Mucosa of descending colon (tissue), 3 donors: ENCODE results near the gene PMPCB. TPM values are rescaled to one million over a fixed set of nuclear protein-coding genes. Genes with fewer than 3 reads are reported as not detected.

ENCODE experiments used
- ATAC-seq: fragments of 200-7000 bp; cut with Tn5 transposase; one replicate; pipeline ENCODE4 v1.9.1; 2020; ENCODE audit warnings: mild to moderate bottlenecking, moderate library complexity
- DNase-seq, 3 donors: peaks; one replicate each; pipeline ENCODE4 v3.0.0-alpha.2; 2020
- H3K36me3 ChIP-seq: fragments of 200-600 bp; one replicate; pipeline ENCODE4 v1.8.0; 2021; ENCODE audit warnings: low read depth, mild to moderate bottlenecking
- H3K4me1 ChIP-seq: fragments of 200-600 bp; one replicate; pipeline ENCODE4 v1.8.0; 2021; ENCODE audit warnings: low read depth, mild to moderate bottlenecking
- H3K4me3 ChIP-seq: fragments of 200-600 bp; one replicate; pipeline ENCODE4 v1.8.0; 2021; ENCODE audit warnings: mild to moderate bottlenecking
- H3K9me3 ChIP-seq: fragments of 200-600 bp; one replicate; pipeline ENCODE4 v1.8.0; 2021; ENCODE audit warnings: mild to moderate bottlenecking
- CTCF ChIP-seq: fragments of 200-600 bp; IDR thresholded peaks from one replicate; pipeline ENCODE4 v1.8.0; 2022; ENCODE audit warnings: antibody characterized with exemption, mild to moderate bottlenecking
- intact Hi-C, 2 donors: fragments of 100-400 bp; cut with DNase I in 1 of 2; cut with micrococcal nuclease in 1 of 2; formaldehyde crosslinking; loops; one replicate each; pipeline versions ENCODE4 v1.11.0 to v1.11.1; 2022; cut with DNase I, micrococcal nuclease
- total RNA-seq, 3 donors: library from RNA; stranded (reverse); fragmentation: NEBNext Ultra II Directional in 2 of 3; extraction: Animal tissue kit (Norgen Biotek cat#: 25700) in 2 of 3; gene quantifications; one replicate each; pipeline versions ENCODE4 v1.2.1 to v1.2.4, GENCODE V29; 2021 to 2023
- donor health status: DM: no; HTN: no; CAD: no; lungs with moderate emphysema.
- donor health status: DM: no; HTN: no; CAD: no.
- donor health status: DM: no; HTN: yes; CAD: no.

The PMPCB gene
- total RNA-seq, 3 donors from 2014 or later, result 60.8 to 65.2 (median 63.2) TPM

- Histone ChIP-seq H3K9me3 (no peaks in the 10 kb centered on the region), H3K36me3 (no peaks in the 10 kb centered on the region), H3K4me3 (no peak overlapping the region), H3K4me1 (no peaks in the 10 kb centered on the region)
- no peak for DNase-seq
- TF ChIP-seq CTCF, result no peak
- intact Hi-C loops, result no loop called here
- ATAC-seq, result no peak
These were observed 39.5 kb downstream of the PMPCB start for GRCh38 chr7:103336761-103337160.

DNA sequence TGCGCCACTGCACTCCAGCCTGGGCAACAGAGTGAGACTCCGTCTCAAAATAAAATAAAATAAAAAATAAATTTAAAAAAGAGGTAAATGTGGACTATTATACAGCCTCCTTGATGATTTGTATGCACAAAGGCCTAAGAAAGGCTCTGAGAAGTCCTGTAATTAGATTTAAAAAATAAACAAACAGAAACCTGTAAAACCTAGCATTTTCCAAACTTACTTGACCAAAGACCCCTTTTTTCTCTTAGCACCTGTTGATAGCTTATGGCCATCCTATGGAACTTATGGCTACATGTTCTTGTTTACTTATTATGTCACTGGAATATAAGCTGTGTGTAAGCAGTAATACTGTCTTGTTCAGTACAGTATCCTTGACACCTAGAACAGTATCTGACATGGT, 41.6 kb downstream of the PMPCB start:
- no peak for TF ChIP-seq CTCF
- intact Hi-C loops, result no loop called here
- ATAC-seq (no peak), DNase-seq (no peak)
- Histone ChIP-seq H3K9me3 (no peaks in the 10 kb centered on the region), H3K36me3 (no peaks in the 10 kb centered on the region), H3K4me1 (peaks cover 9% of the 10 kb centered on the region), H3K4me3 (no peak overlapping the region)

DNA sequence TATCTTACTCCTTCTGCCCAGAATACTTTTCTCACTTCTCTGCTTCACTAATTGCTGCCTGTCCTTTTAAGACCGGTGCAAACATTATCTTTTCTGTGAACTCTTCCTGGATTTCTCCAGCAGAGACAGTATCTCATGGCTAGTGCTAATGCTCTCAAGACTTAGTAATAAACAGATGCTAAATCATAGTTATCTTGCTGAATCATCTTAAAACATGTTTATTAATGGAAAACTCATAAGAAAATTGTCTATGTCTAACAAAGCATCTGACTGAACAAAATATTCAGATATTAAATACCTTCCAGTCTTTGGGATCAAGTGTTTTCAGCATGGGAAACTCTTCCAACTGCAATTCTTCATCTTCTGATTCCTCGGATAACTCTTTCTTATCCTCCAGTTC, 44.2 kb downstream of the PMPCB start:
- no peak for DNase-seq
- intact Hi-C loops, result no loop called here
- Histone ChIP-seq H3K4me1 (peaks cover 15% of the 10 kb centered on the region), H3K36me3 (no peaks in the 10 kb centered on the region), H3K4me3 (no peak overlapping the region), H3K9me3 (no peaks in the 10 kb centered on the region)
- ATAC-seq, result no peak
- no peak for TF ChIP-seq CTCF

GRCh38 chr7:103343332-103343731, 46.1 kb downstream of the PMPCB start:
- intact Hi-C loops, result no loop called here
- Histone ChIP-seq H3K36me3 (no peaks in the 10 kb centered on the region), H3K4me3 (no peak overlapping the region), H3K4me1 (peaks cover 15% of the 10 kb centered on the region), H3K9me3 (no peaks in the 10 kb centered on the region)
- no peak for DNase-seq
- ATAC-seq, result no peak
- no peak for TF ChIP-seq CTCF

GRCh38 chr7:103343758-103344452, 46.7 kb downstream of the PMPCB start:
- no peak for TF ChIP-seq CTCF
- Histone ChIP-seq H3K4me1 (peaks cover 15% of the 10 kb centered on the region), H3K36me3 (no peaks in the 10 kb centered on the region), H3K9me3 (no peaks in the 10 kb centered on the region), H3K4me3 (peak overlapping the region; percentile 72)
- ATAC-seq (peak; percentile 66), DNase-seq (peak in 1 of 3 donors; percentile 29)
- intact Hi-C loops, result no loop called here
